ENCODE results near the gene CIAO2A.

Gene CIAO2A, protein sequence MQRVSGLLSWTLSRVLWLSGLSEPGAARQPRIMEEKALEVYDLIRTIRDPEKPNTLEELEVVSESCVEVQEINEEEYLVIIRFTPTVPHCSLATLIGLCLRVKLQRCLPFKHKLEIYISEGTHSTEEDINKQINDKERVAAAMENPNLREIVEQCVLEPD

DNA sequence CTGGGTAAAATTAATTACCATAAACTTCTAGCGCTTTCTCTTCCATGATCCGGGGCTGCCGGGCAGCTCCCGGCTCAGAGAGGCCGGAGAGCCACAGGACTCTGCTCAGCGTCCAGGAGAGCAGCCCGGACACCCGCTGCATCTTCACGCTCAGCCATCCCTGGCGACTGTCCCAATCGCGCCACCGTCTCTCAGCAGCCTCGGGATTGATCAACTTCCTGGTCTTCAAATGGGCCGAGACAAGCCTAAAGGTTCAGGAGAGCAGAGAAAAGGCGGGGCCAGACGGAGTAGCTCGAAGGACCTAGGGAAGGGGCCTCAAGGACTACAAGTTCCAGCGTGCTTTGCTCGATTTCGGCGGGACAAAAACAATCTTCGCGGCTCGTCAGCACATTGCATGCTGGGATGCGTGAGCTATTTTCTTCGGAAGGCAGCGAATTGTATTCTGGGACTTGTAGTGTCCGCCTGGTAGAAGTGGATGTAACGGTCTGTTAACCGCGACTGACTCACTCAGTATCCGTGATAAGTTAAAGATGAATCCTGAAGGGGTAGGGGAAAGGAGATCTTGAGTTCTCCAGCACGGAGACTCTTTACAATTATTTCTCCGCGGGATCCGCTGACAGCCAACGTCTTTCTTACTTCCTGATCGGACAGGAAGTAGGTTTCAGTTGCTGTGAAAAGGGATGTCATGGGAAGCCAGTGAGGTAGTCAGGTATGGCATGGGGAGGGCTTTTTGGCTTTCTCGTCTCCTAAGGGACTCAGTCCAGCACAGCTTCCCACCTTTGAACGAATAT lies at the start of gene CIAO2A:
Gene CIAO2A (minus strand): TSS at position 212 of the 791 bp plus-strand sequence. CDS start 70 bp downstream, at position 142.
- peaks cover 50% of the 10 kb centered on the region for H3K4me1 ChIP-seq (ENCODE audit: insufficient read depth, low read length)
- peak; percentile 82 for ATAC-seq (ENCODE audit: insufficient read depth, low read depth)
- H3K36me3 ChIP-seq (ENCODE audit: insufficient read depth, low read length) = peaks cover 7% of the 10 kb centered on the region
- H3K79me2 ChIP-seq (ENCODE audit: insufficient read depth, low read length) = peaks cover 87% of the 10 kb centered on the region
- TF ChIP-seq EZH2 (IDR thresholded peaks at IDR 0.05; ENCODE audit: borderline replicate concordance, low read depth, low read length, severe bottlenecking) (no peak), CTCF (IDR thresholded peaks at IDR 0.05; ENCODE audit: borderline replicate concordance, extremely low read depth, low read length, poor library complexity, severe bottlenecking) (no peak)
- peaks cover 27% of the 10 kb centered on the region for H4K20me1 ChIP-seq (ENCODE audit: insufficient read depth, low read length)
- H3K4me2 ChIP-seq (ENCODE audit: insufficient read depth, low read length) = peak within 1 kb of the TSS; percentile 78
- peak within 1 kb of the TSS; percentile 89 for H2AFZ ChIP-seq (ENCODE audit: low read depth, low read length)
- H3K4me3 ChIP-seq (ENCODE audit: low read depth in 1 of 2, low read length in 2 of 2) = peak within 1 kb of the TSS; percentile 73 to 77
- no peaks in the 10 kb centered on the region for H3K27me3 ChIP-seq (ENCODE audit: insufficient read depth, low read length, poor library complexity)
- peak; percentile 95 for DNase-seq
- H3K9me3 ChIP-seq (ENCODE audit: insufficient read depth, low read length, severe bottlenecking) = no peaks in the 10 kb centered on the region
- peak within 1 kb of the TSS; percentile 82 for H3K9ac ChIP-seq (ENCODE audit: low read depth, low read length)
- peak within 1 kb of the TSS; percentile 97 for H3K27ac ChIP-seq (ENCODE audit: low read length)

DNA sequence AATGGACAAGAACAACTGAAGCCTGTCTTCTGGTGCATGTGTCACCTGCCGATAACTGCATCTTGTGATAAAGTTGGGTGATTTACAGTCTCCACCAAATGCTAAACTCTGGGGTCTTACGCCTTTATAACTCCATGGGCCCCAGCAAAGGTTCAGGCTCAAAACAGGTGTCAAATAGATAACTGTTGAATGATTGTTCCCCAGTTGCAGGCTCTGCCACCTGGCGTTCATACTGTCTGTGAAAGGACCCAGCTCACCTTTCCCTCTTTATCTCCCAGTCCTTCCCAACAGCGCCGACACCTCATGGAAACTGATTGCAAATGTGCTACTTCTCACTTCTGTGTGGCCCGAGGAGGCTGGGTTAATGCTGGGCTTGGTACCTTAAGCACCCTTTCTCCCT lies 49.6 kb upstream of the CIAO2A start:
- Histone ChIP-seq H4K20me1 (ENCODE audit: insufficient read depth, low read length) (no peaks in the 10 kb centered on the region; the same call in 1 of the 2 replicates), H3K27me3 (ENCODE audit: insufficient read depth, low read length, poor library complexity) (no peaks in the 10 kb centered on the region), H3K79me2 (ENCODE audit: insufficient read depth, low read length) (no peaks in the 10 kb centered on the region), H3K36me3 (ENCODE audit: insufficient read depth, low read length) (peaks cover 29% of the 10 kb centered on the region), H3K4me1 (ENCODE audit: insufficient read depth, low read length) (no peaks in the 10 kb centered on the region), H3K9me3 (ENCODE audit: insufficient read depth, low read length, severe bottlenecking) (no peaks in the 10 kb centered on the region), H3K4me2 (ENCODE audit: insufficient read depth, low read length) (no peak overlapping the region), H3K9ac (ENCODE audit: low read depth, low read length) (no peak overlapping the region), H2AFZ (ENCODE audit: low read depth, low read length) (no peak overlapping the region), H3K27ac (ENCODE audit: low read length) (no peak overlapping the region), H3K4me3 (ENCODE audit: low read depth in 1 of 2, low read length in 2 of 2) (no peak overlapping the region)
- no peak for TF ChIP-seq CTCF (IDR thresholded peaks at IDR 0.05; ENCODE audit: borderline replicate concordance, extremely low read depth, low read length, poor library complexity, severe bottlenecking)
- no peak for TF ChIP-seq EZH2 (IDR thresholded peaks at IDR 0.05; ENCODE audit: borderline replicate concordance, low read depth, low read length, severe bottlenecking)
- ATAC-seq (ENCODE audit: insufficient read depth, low read depth) (no peak), DNase-seq (no peak)

DNA sequence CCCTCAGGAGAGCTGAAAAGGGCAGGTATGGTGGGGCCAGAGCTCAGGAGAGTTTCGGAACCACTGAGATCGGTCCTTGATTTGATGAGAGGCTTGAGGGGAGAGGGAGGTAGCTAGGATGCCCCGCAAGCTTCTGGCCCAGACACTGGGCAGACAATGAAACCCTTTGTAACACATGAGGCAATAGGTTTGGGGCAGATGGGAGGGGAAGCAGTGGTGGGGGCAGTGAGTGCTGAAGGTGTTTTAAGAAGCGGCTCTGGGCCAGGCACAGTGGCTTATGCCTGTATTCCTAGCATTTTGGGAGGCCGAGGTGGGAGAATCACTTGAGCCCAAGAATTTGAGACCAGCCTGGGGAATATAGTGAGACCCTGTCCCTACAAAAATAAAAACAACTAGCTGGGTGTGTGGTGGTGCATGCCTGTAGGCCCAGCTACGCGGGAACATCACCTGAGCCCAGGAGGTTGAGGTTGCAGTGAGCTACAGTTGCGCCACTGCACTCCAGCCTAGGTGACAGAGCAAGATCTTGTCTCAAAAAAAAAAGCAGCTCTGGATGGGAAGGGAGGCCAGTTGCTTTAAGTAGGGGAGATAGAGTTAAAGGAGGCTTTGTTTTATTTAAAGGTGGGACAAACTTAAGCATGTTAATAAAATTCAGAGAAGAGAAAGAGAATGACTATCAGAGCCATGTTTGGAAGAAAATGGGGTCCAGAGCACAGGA lies 48.3 kb upstream of the CIAO2A start:
- Histone ChIP-seq H3K79me2 (ENCODE audit: insufficient read depth, low read length) (no peaks in the 10 kb centered on the region), H3K9me3 (ENCODE audit: insufficient read depth, low read length, severe bottlenecking) (no peaks in the 10 kb centered on the region), H3K9ac (ENCODE audit: low read depth, low read length) (no peak overlapping the region), H2AFZ (ENCODE audit: low read depth, low read length) (no peak overlapping the region), H3K4me3 (ENCODE audit: low read depth in 1 of 2, low read length in 2 of 2) (no peak overlapping the region), H3K27me3 (ENCODE audit: insufficient read depth, low read length, poor library complexity) (no peaks in the 10 kb centered on the region), H4K20me1 (ENCODE audit: insufficient read depth, low read length) (no peaks in the 10 kb centered on the region; the same call in 1 of the 2 replicates), H3K4me1 (ENCODE audit: insufficient read depth, low read length) (no peaks in the 10 kb centered on the region), H3K4me2 (ENCODE audit: insufficient read depth, low read length) (no peak overlapping the region), H3K27ac (ENCODE audit: low read length) (no peak overlapping the region), H3K36me3 (ENCODE audit: insufficient read depth, low read length) (peaks cover 41% of the 10 kb centered on the region)
- no peak for DNase-seq
- no peak for ATAC-seq (ENCODE audit: insufficient read depth, low read depth)
- TF ChIP-seq EZH2 (IDR thresholded peaks at IDR 0.05; ENCODE audit: borderline replicate concordance, low read depth, low read length, severe bottlenecking) (no peak), CTCF (IDR thresholded peaks at IDR 0.05; ENCODE audit: borderline replicate concordance, extremely low read depth, low read length, poor library complexity, severe bottlenecking) (no peak)
